ENCODE data around the gene HLCS. TPM values are rescaled to one million over a fixed set of nuclear protein-coding genes. Genes with fewer than 3 reads are reported as not detected.
A peak's percentile ranks its signal among the peaks of the same experiment; 100 is the strongest.

HLCS gene
- total and polyA plus RNA-seq, 2 of the 8 experiments (the other 6 are each of a cell fraction or from before 2014, with no cell fraction given), result 4.7 to 12.2 TPM

- no peak for TF ChIP-seq FOSL1 (IDR thresholded peaks at IDR 0.05; ENCODE audit: insufficient read depth, low read depth, low read length)
- peak; percentile 87 for TF ChIP-seq EZH2 (IDR thresholded peaks at IDR 0.05; ENCODE audit: low read depth, low read length, severe bottlenecking)
- no peak for TF ChIP-seq BCL11A (IDR thresholded peaks at IDR 0.05; ENCODE audit: low read depth in 2 of 2, low read length in 2 of 2)
These were observed 264.5 kb downstream of the HLCS start (continued) for GRCh38 chr21:36701756-36702621.

Measured in H1 (cell line).